ENCODE measurements around the gene PHF19. TPM values are rescaled to one million over a fixed set of nuclear protein-coding genes. Genes with fewer than 3 reads are reported as not detected.

PHF19 gene
- total and polyA plus RNA-seq, 10 of the 15 experiments (the other 5 are each of a cell fraction or from before 2014, with no cell fraction given): 26.0 to 133 (median 87.7) TPM

DNA sequence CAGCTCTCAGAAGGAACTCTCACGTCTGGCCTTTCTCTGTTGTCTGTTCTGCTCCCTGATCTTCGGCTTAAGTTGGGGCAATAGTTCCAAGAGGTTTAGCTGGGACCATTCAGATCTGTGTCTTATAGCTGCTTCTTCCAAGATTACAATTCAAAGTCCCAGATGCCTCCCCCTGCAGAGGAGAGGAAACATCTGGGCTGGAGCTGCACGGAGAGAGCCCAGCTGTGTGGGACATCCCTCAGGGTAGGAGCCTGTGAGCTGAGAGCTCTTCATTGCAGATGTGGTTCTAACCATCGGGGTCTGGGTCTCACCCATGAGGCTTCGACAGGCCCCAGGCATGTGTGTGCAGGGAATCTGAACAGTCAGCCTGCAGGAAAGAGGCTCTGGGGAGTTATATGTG is 9.0 kb upstream of the PHF19 start:
- in situ Hi-C loops (cut with MboI) (no loop called here), intact Hi-C loops (cut with micrococcal nuclease; ENCODE audit: unreplicated experiment) (loop anchor here (1.0 kb wide), 1 partner anchor 9 kb away; the partner anchor contains the start of gene PHF19)
- H3K4me3 ChIP-seq: no peak overlapping the region
- no peaks in the 10 kb centered on the region for H3K27me3 ChIP-seq (replicated peaks in 1 of 2; ENCODE audit: control insufficient read depth in 2 of 2, insufficient read depth in 2 of 2, low read length in 1 of 2)
- no TSS peak for BruUV-seq (replicated peaks)
- no peak overlapping the region for H3K4me2 ChIP-seq (ENCODE audit: control insufficient read depth, insufficient read depth)
- H3K9ac ChIP-seq (ENCODE audit: control insufficient read depth, insufficient read depth, low read length): no peak overlapping the region
- ChIA-PET CTCF (interaction anchor here (0.9 to 4.2 kb wide), 18 partner anchors 10 to 267 kb away, joined by 3 to 14 read pairs (median 4); no protein-coding TSS in a partner anchor), SMC1A (ENCODE audit: uncharacterized antibody, unreplicated experiment) (interaction anchor here (0.5 to 23.6 kb wide), 5 partner anchors 11 to 62 kb away, joined by 3 to 522 read pairs (median 3); partner anchors contain the start of gene TRAF1), POLR2A (interaction anchor here (0.9 to 15.6 kb wide), 5 partner anchors 11 to 42 kb away, joined by 3 to 383 read pairs (median 3); partner anchors contain the start of gene TRAF1), RAD21 (ENCODE audit: unreplicated experiment) (interaction anchor here (0.7 to 2.0 kb wide), 10 partner anchors 10 to 130 kb away, joined by 3 to 11 read pairs (median 4); partner anchors contain the start of gene TRAF1)
- WGBS (ENCODE audit: insufficient coverage, insufficient replicate concordance, low lambda C conversion rate, missing lambda C conversion rate): 63% methylated on average over 5 of the region's 5 CpGs
- FAIRE-seq (no peak), DNase-seq (ENCODE audit: low read depth, low spot score) (no peak), ATAC-seq (peak; percentile 23)
- H2AFZ ChIP-seq (ENCODE audit: control insufficient read depth, low read depth, low read length): no peak overlapping the region
- no peak overlapping the region for H3K27ac ChIP-seq (ENCODE audit: control insufficient read depth, insufficient read depth)
- peaks cover 20% of the 10 kb centered on the region for H3K4me1 ChIP-seq (ENCODE audit: control insufficient read depth, insufficient read depth, low read length)
- no peaks in the 10 kb centered on the region for H3K36me3 ChIP-seq (ENCODE audit: control insufficient read depth in 2 of 2, insufficient read depth in 2 of 2, low read length in 1 of 2)
- no peaks in the 10 kb centered on the region for H3K9me3 ChIP-seq (replicated peaks; ENCODE audit: control insufficient read depth, insufficient read depth, low read length)
- TF ChIP-seq RAD21 (IDR thresholded peaks at IDR 0.05; ENCODE audit: insufficient read depth, low read depth, low read length) (no peak), SRF (IDR thresholded peaks at IDR 0.05; ENCODE audit: low read depth in 2 of 2, low read length in 2 of 2) (no peak), ZZZ3 (IDR thresholded peaks at IDR 0.05; ENCODE audit: control insufficient read depth, insufficient read length, low read depth) (no peak), ZNF274 (IDR thresholded peaks at IDR 0.05; ENCODE audit: insufficient read depth, insufficient read length) (no peak), RBBP5 (conservative IDR thresholded peaks at IDR 0.05) (no peak), RELB (IDR thresholded peaks at IDR 0.05; ENCODE audit: low read depth) (no peak)
- no peaks in the 10 kb centered on the region for H3K79me2 ChIP-seq (ENCODE audit: control insufficient read depth, insufficient read depth, low read length)
- no peaks in the 10 kb centered on the region for H4K20me1 ChIP-seq (ENCODE audit: control insufficient read depth, insufficient read depth)

Data from GM12878 (cell line).